NCI-H748 (cell line): Measurements from ENCODE around the gene BRD3.

Experiments
- DNase-seq: peaks from one replicate; lab custom pipeline; 2025; ENCODE audit not compliant: unreplicated experiment; lab: John Stamatoyannopoulos, UW

BRD3 gene

GRCh38 chr9:134055981-134056461, 11.8 kb downstream of the BRD3 start:
- no peak for DNase-seq

GRCh38 chr9:134054891-134055811, 12.7 kb downstream of the BRD3 start:
- DNase-seq: no peak

GRCh38 chr9:134053941-134054761, 13.7 kb downstream of the BRD3 start:
- DNase-seq: no peak

GRCh38 chr9:134053401-134053871, 14.4 kb downstream of the BRD3 start:
- no peak for DNase-seq

- DNase-seq: no peak
These were observed 14.9 kb downstream of the BRD3 start for GRCh38 chr9:134052941-134053340.

GRCh38 chr9:134052491-134052890, 15.3 kb downstream of the BRD3 start:
- no peak for DNase-seq

GRCh38 chr9:134051319-134051718, 16.5 kb downstream of the BRD3 start:
- DNase-seq: no peak

- DNase-seq: no peak
These were observed 17.1 kb downstream of the BRD3 start for GRCh38 chr9:134050726-134051125.

GRCh38 chr9:134049772-134050588, 17.8 kb downstream of the BRD3 start:
- no peak for DNase-seq

- no peak for DNase-seq
These were observed 18.6 kb downstream of the BRD3 start for GRCh38 chr9:134049236-134049635.

- DNase-seq: no peak
These were observed 19.3 kb downstream of the BRD3 start for GRCh38 chr9:134048582-134048968.

- no peak for DNase-seq
These were observed 19.8 kb downstream of the BRD3 start for GRCh38 chr9:134047868-134048581.

- no peak for DNase-seq
These were observed 20.7 kb downstream of the BRD3 start for GRCh38 chr9:134046894-134047681.

- no peak for DNase-seq
These were observed 21.8 kb downstream of the BRD3 start for GRCh38 chr9:134045841-134046544.

GRCh38 chr9:134044944-134045343, 22.9 kb downstream of the BRD3 start:
- DNase-seq: no peak

- no peak for DNase-seq
These were observed 24.3 kb downstream of the BRD3 start for GRCh38 chr9:134043531-134043988.

GRCh38 chr9:134041649-134041962, 26.2 kb downstream of the BRD3 start:
- no peak for DNase-seq

- DNase-seq: no peak
These were observed 26.8 kb downstream of the BRD3 start for GRCh38 chr9:134040781-134041648.
